Activated T-helper 17 cell treated with anti-CD3 and anti-CD28 coated beads, Interleukin-2, amount 50 U/mL, for 72 hours (primary cell): ENCODE data around the gene SCNN1G. TPM values are rescaled to one million over a fixed set of nuclear protein-coding genes. Genes with fewer than 3 reads are reported as not detected.

Experiments used
- ATAC-seq: fragments of 150-1000 bp; cut with Tn5 transposase; replicated peaks from 2 replicates; pipeline ENCODE4 v1.10.0; 2021; ENCODE audit warnings: mild to moderate bottlenecking, moderate library complexity
- H3K27ac Mint-ChIP-seq: one replicate; pipeline ENCODE4 v1.8.0; 2022; ENCODE audit warnings: mixed read lengths
- H3K27me3 Mint-ChIP-seq: one replicate; pipeline ENCODE4 v1.8.0; 2022; ENCODE audit warnings: mixed read lengths
- H3K36me3 Mint-ChIP-seq: one replicate; pipeline ENCODE4 v1.8.0; 2022; ENCODE audit warnings: low read depth, mild to moderate bottlenecking, mixed read lengths
- H3K4me1 Mint-ChIP-seq: one replicate; pipeline ENCODE4 v1.8.0; 2022; ENCODE audit warnings: mixed read lengths
- H3K4me3 Mint-ChIP-seq: one replicate; pipeline ENCODE4 v1.8.0; 2022; ENCODE audit warnings: mild to moderate bottlenecking, mixed read lengths
- H3K9me3 Mint-ChIP-seq: one replicate; pipeline ENCODE4 v1.8.0; 2022; ENCODE audit warnings: mixed read lengths
- total RNA-seq, 2 donors: library from RNA; stranded (reverse); gene quantifications; one replicate each; pipeline ENCODE4 v1.2.3, GENCODE V29; 2022

SCNN1G gene
- total RNA-seq, 2 donors from 2014 or later = not detected

- ATAC-seq = no peak
- Mint-ChIP-seq H3K4me3 (peak overlapping the region; percentile 88), H3K9me3 (no peaks in the 10 kb centered on the region), H3K4me1 (peaks cover 20% of the 10 kb centered on the region), H3K27ac (no peak overlapping the region), H3K36me3 (no peaks in the 10 kb centered on the region), H3K27me3 (no peaks in the 10 kb centered on the region)
Measured at GRCh38 chr16:23146877-23147601, 35.5 kb upstream of the SCNN1G start.

GRCh38 chr16:23147666-23148065, 34.9 kb upstream of the SCNN1G start:
- H3K36me3 Mint-ChIP-seq = no peaks in the 10 kb centered on the region
- peak overlapping the region; percentile 88 for H3K4me3 Mint-ChIP-seq
- no peak for ATAC-seq
- H3K9me3 Mint-ChIP-seq = no peaks in the 10 kb centered on the region
- peaks cover 20% of the 10 kb centered on the region for H3K4me1 Mint-ChIP-seq
- H3K27ac Mint-ChIP-seq = no peak overlapping the region
- H3K27me3 Mint-ChIP-seq = no peaks in the 10 kb centered on the region

- ATAC-seq = no peak
- Mint-ChIP-seq H3K36me3 (no peaks in the 10 kb centered on the region), H3K27ac (no peak overlapping the region), H3K4me3 (peak overlapping the region; percentile 88), H3K27me3 (no peaks in the 10 kb centered on the region), H3K4me1 (peaks cover 20% of the 10 kb centered on the region), H3K9me3 (no peaks in the 10 kb centered on the region)
Measured at GRCh38 chr16:23148166-23148512, 34.4 kb upstream of the SCNN1G start.

- Mint-ChIP-seq H3K9me3 (no peaks in the 10 kb centered on the region), H3K36me3 (no peaks in the 10 kb centered on the region), H3K4me1 (peaks cover 20% of the 10 kb centered on the region), H3K27ac (no peak overlapping the region), H3K4me3 (peak overlapping the region; percentile 88), H3K27me3 (no peaks in the 10 kb centered on the region)
- peak; percentile 45 for ATAC-seq
Measured at GRCh38 chr16:23148513-23149266, 33.9 kb upstream of the SCNN1G start.

GRCh38 chr16:23149267-23149992, 33.1 kb upstream of the SCNN1G start, which contains the start of gene USP31:
Gene USP31, minus strand, starts transcription at chr16:23149452. Its CDS starts 182 bp downstream, at chr16:23149270.
- ATAC-seq = peak; percentile 98
- Mint-ChIP-seq H3K4me3 (peak within 1 kb of the TSS; percentile 94), H3K9me3 (no peaks in the 10 kb centered on the region), H3K27ac (peak within 1 kb of the TSS; percentile 82), H3K36me3 (no peaks in the 10 kb centered on the region), H3K4me1 (peaks cover 20% of the 10 kb centered on the region), H3K27me3 (peaks cover 3% of the 10 kb centered on the region)

- no peaks in the 10 kb centered on the region for H3K36me3 Mint-ChIP-seq
- ATAC-seq = no peak
- peaks cover 18% of the 10 kb centered on the region for H3K4me1 Mint-ChIP-seq
- no peaks in the 10 kb centered on the region for H3K9me3 Mint-ChIP-seq
- peaks cover 4% of the 10 kb centered on the region for H3K27me3 Mint-ChIP-seq
- peak overlapping the region; percentile 94 for H3K4me3 Mint-ChIP-seq
- peak overlapping the region; percentile 82 for H3K27ac Mint-ChIP-seq
Measured at GRCh38 chr16:23149993-23150364, 32.6 kb upstream of the SCNN1G start.

GRCh38 chr16:23152386-23153178, 30.0 kb upstream of the SCNN1G start:
- Mint-ChIP-seq H3K4me3 (no peak overlapping the region), H3K4me1 (peaks cover 14% of the 10 kb centered on the region), H3K9me3 (no peaks in the 10 kb centered on the region), H3K27me3 (peaks cover 11% of the 10 kb centered on the region), H3K36me3 (no peaks in the 10 kb centered on the region), H3K27ac (no peak overlapping the region)
- no peak for ATAC-seq

- peak; percentile 39 for ATAC-seq
- H3K9me3 Mint-ChIP-seq = no peaks in the 10 kb centered on the region
- H3K27ac Mint-ChIP-seq = no peak overlapping the region
- peaks cover 4% of the 10 kb centered on the region for H3K4me1 Mint-ChIP-seq
- peaks cover 16% of the 10 kb centered on the region for H3K27me3 Mint-ChIP-seq
- no peak overlapping the region for H3K4me3 Mint-ChIP-seq
- no peaks in the 10 kb centered on the region for H3K36me3 Mint-ChIP-seq
Measured at GRCh38 chr16:23155445-23156049, 27.0 kb upstream of the SCNN1G start.

GRCh38 chr16:23156110-23156509, 26.4 kb upstream of the SCNN1G start:
- peaks cover 16% of the 10 kb centered on the region for H3K27me3 Mint-ChIP-seq
- ATAC-seq = no peak
- no peaks in the 10 kb centered on the region for H3K36me3 Mint-ChIP-seq
- peaks cover 4% of the 10 kb centered on the region for H3K4me1 Mint-ChIP-seq
- H3K27ac Mint-ChIP-seq = no peak overlapping the region
- no peaks in the 10 kb centered on the region for H3K9me3 Mint-ChIP-seq
- H3K4me3 Mint-ChIP-seq = no peak overlapping the region

- Mint-ChIP-seq H3K4me3 (no peak overlapping the region), H3K36me3 (no peaks in the 10 kb centered on the region), H3K27me3 (peaks cover 21% of the 10 kb centered on the region), H3K27ac (no peak overlapping the region), H3K9me3 (no peaks in the 10 kb centered on the region), H3K4me1 (peaks cover 4% of the 10 kb centered on the region)
- no peak for ATAC-seq
Measured at GRCh38 chr16:23156946-23157460, 25.5 kb upstream of the SCNN1G start.

- no peak overlapping the region for H3K27ac Mint-ChIP-seq
- peaks cover 4% of the 10 kb centered on the region for H3K4me1 Mint-ChIP-seq
- no peak for ATAC-seq
- no peak overlapping the region for H3K4me3 Mint-ChIP-seq
- H3K27me3 Mint-ChIP-seq = peaks cover 22% of the 10 kb centered on the region
- H3K36me3 Mint-ChIP-seq = no peaks in the 10 kb centered on the region
- H3K9me3 Mint-ChIP-seq = no peaks in the 10 kb centered on the region
Measured at GRCh38 chr16:23158114-23158513, 24.4 kb upstream of the SCNN1G start.

- H3K4me3 Mint-ChIP-seq = no peak overlapping the region
- H3K4me1 Mint-ChIP-seq = peaks cover 4% of the 10 kb centered on the region
- no peaks in the 10 kb centered on the region for H3K36me3 Mint-ChIP-seq
- no peaks in the 10 kb centered on the region for H3K9me3 Mint-ChIP-seq
- H3K27me3 Mint-ChIP-seq = peaks cover 29% of the 10 kb centered on the region
- no peak overlapping the region for H3K27ac Mint-ChIP-seq
- ATAC-seq = no peak
Measured at GRCh38 chr16:23160082-23160481, 22.5 kb upstream of the SCNN1G start.

GRCh38 chr16:23160574-23160973, 22.0 kb upstream of the SCNN1G start:
- peaks cover 28% of the 10 kb centered on the region for H3K27me3 Mint-ChIP-seq
- ATAC-seq = no peak
- no peaks in the 10 kb centered on the region for H3K9me3 Mint-ChIP-seq
- no peak overlapping the region for H3K4me3 Mint-ChIP-seq
- H3K4me1 Mint-ChIP-seq = peaks cover 4% of the 10 kb centered on the region
- H3K27ac Mint-ChIP-seq = no peak overlapping the region
- no peaks in the 10 kb centered on the region for H3K36me3 Mint-ChIP-seq
